Vagina (tissue), 2 donors: ENCODE measurements around the gene EIF1AY. TPM values are rescaled to one million over a fixed set of nuclear protein-coding genes. Genes with fewer than 3 reads are reported as not detected.

ENCODE experiments used
- DNase-seq, 2 donors: peaks; one replicate each; pipeline ENCODE4 v3.0.0-alpha.2; 2017; ENCODE audit errors: extremely low spot score in 2 of 2
- H3K27ac ChIP-seq: fragments of 200-600 bp; sonication (generic); one replicate; pipeline ENCODE4 v1.5.1; 2019
- H3K27me3 ChIP-seq: fragments of 200-600 bp; sonication (generic); one replicate; pipeline ENCODE4 v1.5.1; 2019
- H3K36me3 ChIP-seq, 2 donors: fragments of 200-600 bp; sonication (generic); one replicate each; pipeline ENCODE4 v1.5.1; 2017 to 2019
- H3K4me1 ChIP-seq: fragments of 200-600 bp; sonication (generic); one replicate; pipeline ENCODE4 v1.5.1; 2019
- H3K4me3 ChIP-seq, 2 donors: fragments of 200-600 bp; sonication (generic); 1 replicate in 1 of 2; 2 replicates in 1 of 2; pipeline ENCODE4 v1.5.1; 2016 to 2019
- H3K9me3 ChIP-seq: fragments of 200-600 bp; sonication (generic); one replicate; pipeline ENCODE4 v1.5.1; 2019
- POLR2A ChIP-seq, 2 donors: fragments of 450-650 bp; IDR thresholded peaks; one replicate each; pipeline ENCODE4 v1.6.1; 2017; ENCODE audit warnings: antibody characterized with exemption in 2 of 2, mild to moderate bottlenecking in 2 of 2, moderate library complexity in 2 of 2
- POLR2AphosphoS5 ChIP-seq, 2 donors: sonication (generic); formaldehyde crosslinking; IDR thresholded peaks; one replicate each; pipeline ENCODE4 v1.9.0; 2017; ENCODE audit warnings: antibody characterized with exemption in 2 of 2, mild to moderate bottlenecking in 2 of 2, low read depth in 1 of 2; ENCODE audit not compliant: insufficient read depth in 1 of 2
- intact Hi-C: fragments of 100-400 bp; cut with DNase I; formaldehyde crosslinking; loops from one replicate; pipeline ENCODE4 v1.15.1; 2023
- small RNA-seq: library from RNA; depleted of rRNA; stranded (forward); fragments of <200 nt; gene quantifications from one replicate; pipeline ENCODE3, GENCODE V24; 2016
- total RNA-seq: library from RNA; depleted of rRNA; stranded (reverse); fragments of >200 nt; gene quantifications from one replicate; pipeline ENCODE4 v1.2.3, GENCODE V29; 2016
- TF ChIP-seq, protein P1 (sequence below), 3 experiments: fragments of 450-650 bp in 2 of 3; fragments of 200-600 bp in 1 of 3; sonication (generic) in 1 of 3; IDR thresholded peaks; one replicate each; pipeline ENCODE4 v1.5.1; 2017 to 2019; ENCODE audit warnings: antibody characterized with exemption in 3 of 3, mild to moderate bottlenecking in 2 of 3, moderate library complexity in 2 of 3

EIF1AY gene
- total RNA-seq, 1 donor from 2014 or later = not detected

DNA sequence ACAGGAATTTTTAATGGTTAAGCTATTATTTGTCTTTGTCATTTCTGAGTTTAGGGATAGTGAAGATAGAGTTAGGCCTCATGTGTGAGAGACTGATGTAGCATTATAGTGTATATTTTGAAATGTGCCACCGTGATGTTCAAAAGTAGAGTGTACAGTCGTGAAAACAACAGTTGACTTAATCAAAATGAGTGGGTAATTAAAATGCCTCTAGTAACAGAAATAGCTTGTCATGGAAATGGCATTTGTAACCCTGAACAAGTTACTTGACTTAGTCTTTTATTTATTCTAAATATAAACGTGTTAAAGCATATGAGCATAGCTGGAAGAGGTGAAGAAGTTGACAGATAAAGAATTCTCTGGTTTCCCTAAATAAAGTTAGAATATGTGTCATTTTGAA is 6.1 kb downstream of the EIF1AY start:
- no peak for DNase-seq
- Histone ChIP-seq H3K27ac (no peak overlapping the region), H3K4me1 (no peaks in the 10 kb centered on the region), H3K9me3 (no peaks in the 10 kb centered on the region), H3K27me3 (no peaks in the 10 kb centered on the region), H3K4me3 (no peak overlapping the region), H3K36me3 (no peaks in the 10 kb centered on the region)
- intact Hi-C loops = no loop called here
- TF ChIP-seq, protein P1, sequence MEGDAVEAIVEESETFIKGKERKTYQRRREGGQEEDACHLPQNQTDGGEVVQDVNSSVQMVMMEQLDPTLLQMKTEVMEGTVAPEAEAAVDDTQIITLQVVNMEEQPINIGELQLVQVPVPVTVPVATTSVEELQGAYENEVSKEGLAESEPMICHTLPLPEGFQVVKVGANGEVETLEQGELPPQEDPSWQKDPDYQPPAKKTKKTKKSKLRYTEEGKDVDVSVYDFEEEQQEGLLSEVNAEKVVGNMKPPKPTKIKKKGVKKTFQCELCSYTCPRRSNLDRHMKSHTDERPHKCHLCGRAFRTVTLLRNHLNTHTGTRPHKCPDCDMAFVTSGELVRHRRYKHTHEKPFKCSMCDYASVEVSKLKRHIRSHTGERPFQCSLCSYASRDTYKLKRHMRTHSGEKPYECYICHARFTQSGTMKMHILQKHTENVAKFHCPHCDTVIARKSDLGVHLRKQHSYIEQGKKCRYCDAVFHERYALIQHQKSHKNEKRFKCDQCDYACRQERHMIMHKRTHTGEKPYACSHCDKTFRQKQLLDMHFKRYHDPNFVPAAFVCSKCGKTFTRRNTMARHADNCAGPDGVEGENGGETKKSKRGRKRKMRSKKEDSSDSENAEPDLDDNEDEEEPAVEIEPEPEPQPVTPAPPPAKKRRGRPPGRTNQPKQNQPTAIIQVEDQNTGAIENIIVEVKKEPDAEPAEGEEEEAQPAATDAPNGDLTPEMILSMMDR (IDR thresholded peaks at IDR 0.05) = no peak
- TF ChIP-seq POLR2AphosphoS5 (IDR thresholded peaks at IDR 0.05; ENCODE audit: insufficient read depth in 1 of 2, low read depth in 1 of 2) = no peak
- TF ChIP-seq POLR2A (IDR thresholded peaks at IDR 0.05) = no peak

DNA sequence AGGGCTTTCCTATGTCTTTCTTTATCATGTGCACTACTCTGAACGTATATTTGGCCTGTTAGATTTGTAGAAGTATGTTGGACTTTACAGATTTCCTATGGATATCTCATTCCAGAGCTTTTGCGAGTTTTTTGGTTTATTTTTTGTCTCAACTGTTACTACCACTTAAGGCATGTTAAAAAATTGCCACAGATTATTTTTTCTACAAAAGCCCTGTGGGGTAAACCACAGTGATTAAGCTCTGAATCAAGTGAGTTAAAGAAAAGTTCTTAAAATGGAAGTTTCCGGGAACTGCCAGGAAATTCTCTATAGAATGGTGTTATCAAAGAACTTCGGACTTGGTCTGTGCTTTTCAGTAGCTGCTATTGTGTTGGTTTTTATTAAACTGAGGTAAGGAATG is 10.6 kb downstream of the EIF1AY start:
- DNase-seq = no peak
- H3K9me3 ChIP-seq = no peaks in the 10 kb centered on the region
- intact Hi-C loops = no loop called here
- no peak overlapping the region for H3K27ac ChIP-seq
- TF ChIP-seq POLR2A (IDR thresholded peaks at IDR 0.05) (no peak), POLR2AphosphoS5 (IDR thresholded peaks at IDR 0.05; ENCODE audit: insufficient read depth in 1 of 2, low read depth in 1 of 2) (no peak)
- TF ChIP-seq, protein P1 (IDR thresholded peaks at IDR 0.05) = no peak
- H3K36me3 ChIP-seq = no peaks in the 10 kb centered on the region
- no peak overlapping the region for H3K4me3 ChIP-seq
- no peaks in the 10 kb centered on the region for H3K4me1 ChIP-seq
- H3K27me3 ChIP-seq = no peaks in the 10 kb centered on the region

Small RNA genes lying within 50 kb of the gene (small RNA-seq; reads per million reads assigned to genes)
- gene KDM5DP1 = not detected

Other genes starting within 250 kb of the EIF1AY start
- not detected for gene RPS4Y2, start 180.3 kb downstream of the EIF1AY start, total RNA-seq